Astrocyte (in vitro differentiated cells and primary cell): ENCODE data around the gene BMP7. TPM values are rescaled to one million over a fixed set of nuclear protein-coding genes. Genes with fewer than 3 reads are reported as not detected.

Source experiments
- DNase-seq: peaks from one replicate; pipeline ENCODE4 v3.0.0-alpha.2; 2010; ENCODE audit warnings: low read depth
- FAIRE-seq: peaks from 2 replicates; lab custom pipeline; 2011; peaks lifted over from hg19 to GRCh38; lab: Jason Lieb, UNC
- H2AFZ ChIP-seq: 2 replicates; pipeline ENCODE4 v1.6.0; 2012; ENCODE audit warnings: low read depth, low read length, inconsistent platforms
- H3K27ac ChIP-seq: 2 replicates; pipeline ENCODE4 v1.5.1; 2011; ENCODE audit warnings: low read depth, low read length, inconsistent platforms
- H3K27me3 ChIP-seq: 2 replicates; pipeline ENCODE4 v1.6.0; 2011; ENCODE audit warnings: low read length, inconsistent platforms; ENCODE audit not compliant: insufficient read depth
- H3K36me3 ChIP-seq: 2 replicates; pipeline ENCODE4 v1.5.1; 2011; ENCODE audit warnings: low read length, inconsistent platforms; ENCODE audit not compliant: insufficient read depth
- H3K4me1 ChIP-seq: 2 replicates; pipeline ENCODE4 v1.5.1; 2011; ENCODE audit warnings: low read length, inconsistent platforms; ENCODE audit not compliant: insufficient read depth
- H3K4me2 ChIP-seq: 2 replicates; pipeline ENCODE4 v1.6.0; 2012; ENCODE audit warnings: low read length, inconsistent platforms
- H3K4me3 ChIP-seq: 2 replicates; pipeline ENCODE4 v1.5.1; 2011; ENCODE audit warnings: low read depth, mild to moderate bottlenecking, low read length, inconsistent platforms; ENCODE audit not compliant: insufficient read depth
- H3K79me2 ChIP-seq: 2 replicates; pipeline ENCODE4 v1.6.0; 2012; ENCODE audit warnings: mild to moderate bottlenecking, low read length, inconsistent platforms; ENCODE audit not compliant: insufficient read depth
- H3K9ac ChIP-seq: 2 replicates; pipeline ENCODE4 v1.6.0; 2012; ENCODE audit warnings: mild to moderate bottlenecking, low read length, inconsistent platforms
- H3K9me3 ChIP-seq: 2 replicates; pipeline ENCODE4 v1.5.1; 2012; ENCODE audit warnings: low read depth, mild to moderate bottlenecking, low read length, inconsistent platforms; ENCODE audit not compliant: insufficient read depth
- H4K20me1 ChIP-seq: 2 replicates; pipeline ENCODE4 v1.6.0; 2012; ENCODE audit warnings: low read length, inconsistent platforms; ENCODE audit not compliant: insufficient read depth
- H3K27ac Mint-ChIP-seq: one replicate; pipeline ENCODE4 v1.8.0; 2021; ENCODE audit warnings: mild to moderate bottlenecking, mixed read lengths; ENCODE audit not compliant: unreplicated experiment
- H3K27me3 Mint-ChIP-seq: one replicate; pipeline ENCODE4 v1.8.0; 2021; ENCODE audit warnings: low read depth, mixed read lengths; ENCODE audit not compliant: unreplicated experiment
- H3K36me3 Mint-ChIP-seq: one replicate; pipeline ENCODE4 v1.8.0; 2021; ENCODE audit warnings: low read depth, mixed read lengths; ENCODE audit not compliant: unreplicated experiment
- H3K4me1 Mint-ChIP-seq: one replicate; pipeline ENCODE4 v1.8.0; 2021; ENCODE audit warnings: low read depth, mixed read lengths; ENCODE audit not compliant: unreplicated experiment
- H3K4me3 Mint-ChIP-seq: one replicate; pipeline ENCODE4 v1.8.0; 2021; ENCODE audit warnings: mild to moderate bottlenecking, moderate library complexity, mixed read lengths; ENCODE audit not compliant: unreplicated experiment
- H3K9me3 Mint-ChIP-seq: one replicate; pipeline ENCODE4 v1.8.0; 2021; ENCODE audit warnings: mild to moderate bottlenecking, mixed read lengths; ENCODE audit not compliant: unreplicated experiment
- EZH2 ChIP-seq: IDR thresholded peaks from 2 replicates; pipeline ENCODE4 v1.6.1; 2012; ENCODE audit warnings: mild to moderate bottlenecking, low read length, inconsistent platforms; ENCODE audit not compliant: insufficient read depth
- total RNA-seq: library from RNA; stranded (reverse); gene quantifications from 2 replicates; pipeline ENCODE4 v1.2.1, GENCODE V29; 2021
- TF ChIP-seq, protein P1 (sequence below): IDR thresholded peaks from 2 replicates; pipeline ENCODE4 v1.5.1; 2011; ENCODE audit warnings: low read depth, mild to moderate bottlenecking, inconsistent platforms, low read length, moderate library complexity; ENCODE audit not compliant: insufficient read depth

BMP7 gene
- total RNA-seq, 1 donor from 2014 or later, result 15.3 TPM

DNA sequence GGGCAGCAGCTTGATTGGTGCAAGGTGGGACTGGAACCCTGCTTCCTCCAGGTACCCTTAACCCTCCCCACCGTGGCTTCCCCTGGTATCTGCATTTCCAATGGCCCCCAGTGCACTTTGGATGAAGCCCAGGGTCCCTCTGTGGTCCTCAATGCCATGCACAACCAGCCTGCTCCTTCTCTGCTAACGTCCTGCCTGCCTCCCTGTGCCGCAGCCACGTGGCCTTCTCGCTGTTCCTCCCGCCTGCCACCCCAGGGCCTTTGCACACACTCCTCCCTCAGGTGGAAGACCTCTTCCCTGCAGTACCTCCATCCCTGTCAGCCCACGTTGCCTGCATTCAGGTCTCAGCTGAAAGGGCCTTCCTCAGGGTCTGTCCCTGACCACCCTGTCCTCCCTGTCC lies 101.6 kb downstream of the BMP7 start:
- FAIRE-seq (no peak), DNase-seq (no peak)
- Histone ChIP-seq H3K9ac (no peak overlapping the region), H3K27me3 (no peaks in the 10 kb centered on the region), H3K9me3 (no peaks in the 10 kb centered on the region), H3K79me2 (no peaks in the 10 kb centered on the region), H3K36me3 (no peaks in the 10 kb centered on the region), H3K4me2 (no peak overlapping the region), H2AFZ (no peak overlapping the region), H3K27ac (no peak overlapping the region), H4K20me1 (no peaks in the 10 kb centered on the region), H3K4me3 (no peak overlapping the region), H3K4me1 (no peaks in the 10 kb centered on the region)
- H3K27me3 Mint-ChIP-seq, result peaks cover 28% of the 10 kb centered on the region
- peaks cover 14% of the 10 kb centered on the region for H3K9me3 Mint-ChIP-seq
- no peak overlapping the region for H3K4me3 Mint-ChIP-seq
- no peak for TF ChIP-seq EZH2
- TF ChIP-seq, protein P1, sequence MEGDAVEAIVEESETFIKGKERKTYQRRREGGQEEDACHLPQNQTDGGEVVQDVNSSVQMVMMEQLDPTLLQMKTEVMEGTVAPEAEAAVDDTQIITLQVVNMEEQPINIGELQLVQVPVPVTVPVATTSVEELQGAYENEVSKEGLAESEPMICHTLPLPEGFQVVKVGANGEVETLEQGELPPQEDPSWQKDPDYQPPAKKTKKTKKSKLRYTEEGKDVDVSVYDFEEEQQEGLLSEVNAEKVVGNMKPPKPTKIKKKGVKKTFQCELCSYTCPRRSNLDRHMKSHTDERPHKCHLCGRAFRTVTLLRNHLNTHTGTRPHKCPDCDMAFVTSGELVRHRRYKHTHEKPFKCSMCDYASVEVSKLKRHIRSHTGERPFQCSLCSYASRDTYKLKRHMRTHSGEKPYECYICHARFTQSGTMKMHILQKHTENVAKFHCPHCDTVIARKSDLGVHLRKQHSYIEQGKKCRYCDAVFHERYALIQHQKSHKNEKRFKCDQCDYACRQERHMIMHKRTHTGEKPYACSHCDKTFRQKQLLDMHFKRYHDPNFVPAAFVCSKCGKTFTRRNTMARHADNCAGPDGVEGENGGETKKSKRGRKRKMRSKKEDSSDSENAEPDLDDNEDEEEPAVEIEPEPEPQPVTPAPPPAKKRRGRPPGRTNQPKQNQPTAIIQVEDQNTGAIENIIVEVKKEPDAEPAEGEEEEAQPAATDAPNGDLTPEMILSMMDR, result no peak
- H3K27ac Mint-ChIP-seq, result no peak overlapping the region
- no peaks in the 10 kb centered on the region for H3K36me3 Mint-ChIP-seq
- H3K4me1 Mint-ChIP-seq, result peaks cover 4% of the 10 kb centered on the region

GRCh38 chr20:57163041-57163440 lies 103.4 kb downstream of the BMP7 start:
- Histone ChIP-seq H3K9ac (no peak overlapping the region), H3K27ac (no peak overlapping the region), H3K9me3 (no peaks in the 10 kb centered on the region), H3K27me3 (no peaks in the 10 kb centered on the region), H4K20me1 (no peaks in the 10 kb centered on the region), H3K4me1 (no peaks in the 10 kb centered on the region), H3K4me3 (no peak overlapping the region), H3K79me2 (no peaks in the 10 kb centered on the region), H2AFZ (no peak overlapping the region), H3K36me3 (no peaks in the 10 kb centered on the region), H3K4me2 (no peak overlapping the region)
- FAIRE-seq (no peak), DNase-seq (no peak)
- Mint-ChIP-seq H3K9me3 (peaks cover 14% of the 10 kb centered on the region), H3K27me3 (peaks cover 39% of the 10 kb centered on the region), H3K36me3 (no peaks in the 10 kb centered on the region), H3K4me1 (no peaks in the 10 kb centered on the region), H3K4me3 (no peak overlapping the region), H3K27ac (no peak overlapping the region)
- TF ChIP-seq, protein P1, result no peak
- no peak for TF ChIP-seq EZH2

- H3K27me3 ChIP-seq, result peaks cover 3% of the 10 kb centered on the region
- no peak overlapping the region for H2AFZ ChIP-seq
- no peaks in the 10 kb centered on the region for H3K79me2 ChIP-seq
- no peak for DNase-seq
- Mint-ChIP-seq H3K27ac (no peak overlapping the region), H3K4me1 (no peaks in the 10 kb centered on the region), H3K36me3 (no peaks in the 10 kb centered on the region), H3K9me3 (peaks cover 14% of the 10 kb centered on the region), H3K27me3 (peaks cover 39% of the 10 kb centered on the region), H3K4me3 (no peak overlapping the region)
- H3K27ac ChIP-seq, result no peak overlapping the region
- H4K20me1 ChIP-seq, result no peaks in the 10 kb centered on the region
- no peak overlapping the region for H3K4me3 ChIP-seq
- no peak overlapping the region for H3K9ac ChIP-seq
- no peaks in the 10 kb centered on the region for H3K36me3 ChIP-seq
- H3K9me3 ChIP-seq, result no peaks in the 10 kb centered on the region
- H3K4me2 ChIP-seq, result no peak overlapping the region
- no peaks in the 10 kb centered on the region for H3K4me1 ChIP-seq
- TF ChIP-seq, protein P1, result no peak
- no peak for TF ChIP-seq EZH2
- no peak for FAIRE-seq
Observed at GRCh38 chr20:57162362-57162652, 104.1 kb downstream of the BMP7 start.
